ENCODE measurements around the gene GRK4. TPM values are rescaled to one million over a fixed set of nuclear protein-coding genes. Genes with fewer than 3 reads are reported as not detected.

GRK4 gene
- total RNA-seq, 1 donor from 2014 or later: 5.9 TPM

- Mint-ChIP-seq H3K27ac (ENCODE audit: unreplicated experiment) (no peak overlapping the region), H3K4me1 (ENCODE audit: unreplicated experiment) (peaks cover 7% of the 10 kb centered on the region), H3K9me3 (ENCODE audit: unreplicated experiment) (no peaks in the 10 kb centered on the region), H3K27me3 (ENCODE audit: unreplicated experiment) (peaks cover 2% of the 10 kb centered on the region), H3K36me3 (ENCODE audit: low read depth, unreplicated experiment) (no peaks in the 10 kb centered on the region), H3K4me3 (ENCODE audit: unreplicated experiment) (no peak overlapping the region)
- peak; percentile 27 for DNase-seq (ENCODE audit: low spot score)
- no peak for TF ChIP-seq CTCF (IDR thresholded peaks at IDR 0.05; ENCODE audit: unreplicated experiment)
These were observed 110.0 kb downstream of the GRK4 start for GRCh38 chr4:3073158-3074077.

- Mint-ChIP-seq H3K4me3 (ENCODE audit: unreplicated experiment) (peak within 1 kb of the TSS; percentile 96), H3K9me3 (ENCODE audit: unreplicated experiment) (no peaks in the 10 kb centered on the region), H3K36me3 (ENCODE audit: low read depth, unreplicated experiment) (no peaks in the 10 kb centered on the region), H3K27ac (ENCODE audit: unreplicated experiment) (peak within 1 kb of the TSS; percentile 97), H3K27me3 (ENCODE audit: unreplicated experiment) (peaks cover 2% of the 10 kb centered on the region), H3K4me1 (ENCODE audit: unreplicated experiment) (peaks cover 7% of the 10 kb centered on the region)
- peak; percentile 98 for DNase-seq (ENCODE audit: low spot score)
- no peak for TF ChIP-seq CTCF (IDR thresholded peaks at IDR 0.05; ENCODE audit: unreplicated experiment)
These were observed 110.9 kb downstream of the GRK4 start, which contains the start of the genes HTT and HTT-AS for GRCh38 chr4:3074078-3074845. Gene HTT (plus strand): TSS chr4:3074681. CDS start chr4:3074826, 145 bp downstream. Gene HTT-AS (minus strand): TSS chr4:3074538.

- H3K27me3 Mint-ChIP-seq (ENCODE audit: unreplicated experiment): no peaks in the 10 kb centered on the region
- peaks cover 7% of the 10 kb centered on the region for H3K4me1 Mint-ChIP-seq (ENCODE audit: unreplicated experiment)
- no peaks in the 10 kb centered on the region for H3K36me3 Mint-ChIP-seq (ENCODE audit: low read depth, unreplicated experiment)
- peak; percentile 70 for DNase-seq (ENCODE audit: low spot score)
- no peaks in the 10 kb centered on the region for H3K9me3 Mint-ChIP-seq (ENCODE audit: unreplicated experiment)
- peak overlapping the region; percentile 97 for H3K27ac Mint-ChIP-seq (ENCODE audit: unreplicated experiment)
- no peak for TF ChIP-seq CTCF (IDR thresholded peaks at IDR 0.05; ENCODE audit: unreplicated experiment)
- H3K4me3 Mint-ChIP-seq (ENCODE audit: unreplicated experiment): peak overlapping the region; percentile 96
These were observed 111.7 kb downstream of the GRK4 start for GRCh38 chr4:3074846-3075651.

GRCh38 chr4:3075652-3075981 lies 112.2 kb downstream of the GRK4 start:
- H3K27me3 Mint-ChIP-seq (ENCODE audit: unreplicated experiment): no peaks in the 10 kb centered on the region
- H3K4me3 Mint-ChIP-seq (ENCODE audit: unreplicated experiment): peak overlapping the region; percentile 96

More at GRCh38 chr4:3075652-3075981, 112.2 kb downstream of the GRK4 start:
- DNase-seq (ENCODE audit: low spot score): no peak
- TF ChIP-seq CTCF (IDR thresholded peaks at IDR 0.05; ENCODE audit: unreplicated experiment): no peak
- Mint-ChIP-seq H3K27ac (ENCODE audit: unreplicated experiment) (peak overlapping the region; percentile 92), H3K36me3 (ENCODE audit: low read depth, unreplicated experiment) (no peaks in the 10 kb centered on the region), H3K9me3 (ENCODE audit: unreplicated experiment) (no peaks in the 10 kb centered on the region), H3K4me1 (ENCODE audit: unreplicated experiment) (peaks cover 7% of the 10 kb centered on the region)
